Keratinocyte (primary cell): ENCODE data around the gene CLIP2. TPM values are rescaled to one million over a fixed set of nuclear protein-coding genes. Genes with fewer than 3 reads are reported as not detected.

ENCODE experiments used
- DNase-seq: peaks from one replicate; pipeline ENCODE4 v3.0.0-alpha.2; 2011; ENCODE audit warnings: low read depth, missing footprints, low spot score
- FAIRE-seq: peaks from 2 replicates; lab custom pipeline; 2011; peaks lifted over from hg19 to GRCh38; lab: Jason Lieb, UNC
- H2AFZ ChIP-seq: 2 replicates; pipeline ENCODE4 v1.6.0; 2012; ENCODE audit warnings: low read length, control low read depth, inconsistent platforms; ENCODE audit not compliant: control insufficient read depth
- H3K27ac ChIP-seq: 2 replicates; pipeline ENCODE4 v1.5.1; 2011; ENCODE audit warnings: low read length; ENCODE audit not compliant: control insufficient read depth, insufficient read depth
- H3K27me3 ChIP-seq: 3 replicates; pipeline ENCODE4 v1.6.0; 2011; ENCODE audit warnings: low read length; ENCODE audit not compliant: control insufficient read depth, insufficient read depth; ENCODE audit errors: extremely low read depth
- H3K36me3 ChIP-seq, 2 experiments: 2 replicates in 1 of 2; 3 replicates in 1 of 2; pipeline ENCODE4 v1.5.1; 2011; ENCODE audit warnings: low read length in 2 of 2, mild to moderate bottlenecking in 1 of 2; ENCODE audit not compliant: control insufficient read depth in 2 of 2, insufficient read depth in 2 of 2; ENCODE audit errors: extremely low read depth in 1 of 2
- H3K4me1 ChIP-seq: 3 replicates; pipeline ENCODE4 v1.5.1; 2011; ENCODE audit warnings: low read length; ENCODE audit not compliant: control insufficient read depth, insufficient read depth; ENCODE audit errors: extremely low read depth
- H3K4me2 ChIP-seq: 3 replicates; pipeline ENCODE4 v1.6.0; 2011; ENCODE audit warnings: low read depth, low read length; ENCODE audit not compliant: control insufficient read depth, insufficient read depth; ENCODE audit errors: extremely low read depth
- H3K4me3 ChIP-seq, 3 experiments: fragments of 200-600 bp in 1 of 3; sonication (generic) in 1 of 3; 2 replicates in 2 of 3; 3 replicates in 1 of 3; pipeline ENCODE4 v1.5.1; 2011 to 2016; ENCODE audit warnings: low read length in 3 of 3, mild to moderate bottlenecking in 3 of 3, control low read depth in 2 of 3, inconsistent platforms in 1 of 3, low read depth in 1 of 3, mixed read lengths in 1 of 3, mixed run types in 1 of 3, moderate library complexity in 1 of 3; ENCODE audit not compliant: control insufficient read depth in 2 of 3, insufficient read depth in 2 of 3; ENCODE audit errors: extremely low read depth in 1 of 3
- H3K79me2 ChIP-seq: 2 replicates; pipeline ENCODE4 v1.6.0; 2012; ENCODE audit warnings: low read length; ENCODE audit not compliant: control insufficient read depth, insufficient read depth
- H3K9ac ChIP-seq: 3 replicates; pipeline ENCODE4 v1.6.0; 2011; ENCODE audit warnings: low read length; ENCODE audit not compliant: control insufficient read depth, insufficient read depth; ENCODE audit errors: extremely low read depth
- H3K9me1 ChIP-seq: 3 replicates; pipeline ENCODE4 v1.6.0; 2011; ENCODE audit warnings: low read length; ENCODE audit not compliant: control insufficient read depth, insufficient read depth; ENCODE audit errors: extremely low read depth
- H3K9me3 ChIP-seq: 2 replicates; pipeline ENCODE4 v1.5.1; 2012; ENCODE audit warnings: low read depth, low read length; ENCODE audit not compliant: control insufficient read depth
- H4K20me1 ChIP-seq: 3 replicates; pipeline ENCODE4 v1.6.0; 2011; ENCODE audit warnings: low read length; ENCODE audit not compliant: control insufficient read depth, insufficient read depth; ENCODE audit errors: extremely low read depth
- EZH2 ChIP-seq: IDR thresholded peaks from one replicate; pipeline ENCODE4 v1.6.1; 2012; ENCODE audit warnings: inconsistent platforms, mild to moderate bottlenecking, low read length, moderate library complexity
- dilution Hi-C: fragments of 300-500 bp; cut with MboI; formaldehyde crosslinking; loops from one replicate; pipeline ENCODE4 v1.7.0; 2020; ENCODE audit warnings: low sequenced_read_pairs; ENCODE audit not compliant: extremely low pct_ligation_motif_present
- polyA plus RNA-seq, 5 experiments: library from polyadenylated mRNA; depleted of rRNA in 3 of 5; stranded (reverse) in 3 of 5; stranded (forward) in 1 of 5; unstranded in 1 of 5; fragments of >200 nt; gene quantifications; 1 replicate in 1 of 5; 2 replicates in 3 of 5; 3 replicates in 1 of 5; pipeline versions ENCODE4 v1.2.1 to v1.2.3, GENCODE V29; 2011 to 2012; ENCODE audit warnings: missing spikeins in 2 of 5, low read depth in 1 of 5, low replicate concordance in 1 of 5
- TF ChIP-seq, protein P1 (sequence below), 3 experiments: IDR thresholded peaks in 1 of 3; conservative IDR thresholded peaks in 1 of 3; optimal IDR thresholded peaks in 1 of 3; 2 replicates in 2 of 3; 3 replicates in 1 of 3; pipeline versions ENCODE3 to v1.5.1; 2011; ENCODE audit warnings: low read length in 3 of 3, mild to moderate bottlenecking in 3 of 3, moderate library complexity in 2 of 3, control low read depth in 1 of 3, inconsistent platforms in 1 of 3; ENCODE audit not compliant: insufficient read depth in 2 of 3; ENCODE audit errors: extremely low read depth in 1 of 3

The CLIP2 gene
- polyA plus RNA-seq, 1 donor (not counting 4 experiments of a cell fraction or from before 2014, with no cell fraction given) = 2.6 TPM

DNA sequence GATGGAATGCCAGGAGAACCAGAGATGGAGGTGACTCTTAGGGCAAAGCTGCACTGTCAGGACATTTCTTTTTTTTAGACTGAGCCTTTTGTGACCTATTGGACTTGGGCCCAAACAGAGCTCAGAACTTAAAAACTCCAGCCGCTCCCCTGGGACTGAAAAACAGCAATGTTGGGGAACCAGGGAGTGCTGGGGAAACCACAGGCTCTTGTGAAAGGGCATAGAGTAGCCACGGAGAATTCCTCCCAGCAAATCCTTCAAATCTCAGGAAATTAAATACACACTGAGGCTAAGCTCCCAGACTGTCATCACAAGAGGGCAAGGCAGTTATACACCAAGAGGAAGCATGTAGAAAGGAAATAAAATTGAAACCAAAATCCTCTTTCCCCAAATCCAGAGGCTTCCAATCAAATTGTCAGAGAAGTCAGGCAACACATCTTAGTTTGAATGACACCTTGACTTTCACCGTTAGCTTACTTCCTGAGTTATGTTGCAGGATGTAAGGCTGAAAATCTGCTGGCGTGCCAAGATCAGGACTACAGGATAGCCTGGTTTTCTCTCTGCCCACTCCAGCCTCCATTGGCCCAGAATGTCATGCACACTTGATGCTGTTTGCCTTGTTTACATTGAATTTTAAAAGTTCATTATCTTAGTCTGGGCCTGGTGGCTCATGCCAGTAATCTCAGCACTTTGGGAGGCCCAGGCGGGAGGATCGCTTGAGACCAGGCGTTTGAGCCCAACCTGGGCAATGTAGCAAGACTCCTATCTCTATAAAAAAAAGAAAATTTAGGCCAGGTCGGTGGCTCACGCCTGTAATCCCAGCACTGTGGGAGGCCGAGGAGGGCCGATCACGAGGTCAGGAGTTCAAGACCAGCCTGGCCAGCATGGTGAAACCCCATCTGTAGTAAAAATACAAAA, 32.5 kb upstream of the CLIP2 start:
- peaks cover 8% of the 10 kb centered on the region for H3K4me1 ChIP-seq

GRCh38 chr7:74258639-74259038, 30.6 kb upstream of the CLIP2 start:
- Histone ChIP-seq H3K9ac (no peak overlapping the region), H3K9me1 (no peaks in the 10 kb centered on the region), H3K36me3 (no peaks in the 10 kb centered on the region), H3K4me2 (no peak overlapping the region), H4K20me1 (no peaks in the 10 kb centered on the region), H3K9me3 (no peaks in the 10 kb centered on the region), H3K27me3 (no peaks in the 10 kb centered on the region), H3K79me2 (peaks cover 4% of the 10 kb centered on the region), H3K27ac (no peak overlapping the region), H3K4me1 (peaks cover 5% of the 10 kb centered on the region), H2AFZ (no peak overlapping the region), H3K4me3 (no peak overlapping the region)
- dilution Hi-C loops = no loop called here
- FAIRE-seq (no peak), DNase-seq (no peak)
- no peak for TF ChIP-seq EZH2
- TF ChIP-seq, protein P1, sequence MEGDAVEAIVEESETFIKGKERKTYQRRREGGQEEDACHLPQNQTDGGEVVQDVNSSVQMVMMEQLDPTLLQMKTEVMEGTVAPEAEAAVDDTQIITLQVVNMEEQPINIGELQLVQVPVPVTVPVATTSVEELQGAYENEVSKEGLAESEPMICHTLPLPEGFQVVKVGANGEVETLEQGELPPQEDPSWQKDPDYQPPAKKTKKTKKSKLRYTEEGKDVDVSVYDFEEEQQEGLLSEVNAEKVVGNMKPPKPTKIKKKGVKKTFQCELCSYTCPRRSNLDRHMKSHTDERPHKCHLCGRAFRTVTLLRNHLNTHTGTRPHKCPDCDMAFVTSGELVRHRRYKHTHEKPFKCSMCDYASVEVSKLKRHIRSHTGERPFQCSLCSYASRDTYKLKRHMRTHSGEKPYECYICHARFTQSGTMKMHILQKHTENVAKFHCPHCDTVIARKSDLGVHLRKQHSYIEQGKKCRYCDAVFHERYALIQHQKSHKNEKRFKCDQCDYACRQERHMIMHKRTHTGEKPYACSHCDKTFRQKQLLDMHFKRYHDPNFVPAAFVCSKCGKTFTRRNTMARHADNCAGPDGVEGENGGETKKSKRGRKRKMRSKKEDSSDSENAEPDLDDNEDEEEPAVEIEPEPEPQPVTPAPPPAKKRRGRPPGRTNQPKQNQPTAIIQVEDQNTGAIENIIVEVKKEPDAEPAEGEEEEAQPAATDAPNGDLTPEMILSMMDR (optimal IDR thresholded peaks at IDR 0.05 in 1 of 3, IDR thresholded peaks at IDR 0.05 in 1 of 3, conservative IDR thresholded peaks at IDR 0.05 in 1 of 3; ENCODE audit: extremely low read depth in 1 of 3, insufficient read depth in 2 of 3, low read length in 3 of 3) = no peak

More for the DNA sequence above, 32.5 kb upstream of the CLIP2 start:
- no peak overlapping the region for H3K4me2 ChIP-seq
- H3K9me3 ChIP-seq = no peaks in the 10 kb centered on the region
- DNase-seq = no peak
- H4K20me1 ChIP-seq = no peaks in the 10 kb centered on the region
- H3K27ac ChIP-seq = no peak overlapping the region
- H3K4me3 ChIP-seq = no peak overlapping the region
- no peak for FAIRE-seq
- no peak overlapping the region for H2AFZ ChIP-seq
- H3K9me1 ChIP-seq = no peaks in the 10 kb centered on the region
- H3K27me3 ChIP-seq = no peaks in the 10 kb centered on the region
- H3K36me3 ChIP-seq = no peaks in the 10 kb centered on the region
- H3K9ac ChIP-seq = no peak overlapping the region
- dilution Hi-C loops = no loop called here
- TF ChIP-seq EZH2 = no peak
- TF ChIP-seq, protein P1 (optimal IDR thresholded peaks at IDR 0.05 in 1 of 3, IDR thresholded peaks at IDR 0.05 in 1 of 3, conservative IDR thresholded peaks at IDR 0.05 in 1 of 3; ENCODE audit: extremely low read depth in 1 of 3, insufficient read depth in 2 of 3, low read length in 3 of 3) = no peak
- peaks cover 13% of the 10 kb centered on the region for H3K79me2 ChIP-seq
